ENCODE data around the gene GRPEL1. TPM values are rescaled to one million over a fixed set of nuclear protein-coding genes. Genes with fewer than 3 reads are reported as not detected.

Gene GRPEL1
- total and polyA plus RNA-seq, 9 of the 15 experiments (the other 6 are each of a cell fraction or from before 2014, with no cell fraction given) = 43.4 to 192 (median 86.6) TPM

DNA sequence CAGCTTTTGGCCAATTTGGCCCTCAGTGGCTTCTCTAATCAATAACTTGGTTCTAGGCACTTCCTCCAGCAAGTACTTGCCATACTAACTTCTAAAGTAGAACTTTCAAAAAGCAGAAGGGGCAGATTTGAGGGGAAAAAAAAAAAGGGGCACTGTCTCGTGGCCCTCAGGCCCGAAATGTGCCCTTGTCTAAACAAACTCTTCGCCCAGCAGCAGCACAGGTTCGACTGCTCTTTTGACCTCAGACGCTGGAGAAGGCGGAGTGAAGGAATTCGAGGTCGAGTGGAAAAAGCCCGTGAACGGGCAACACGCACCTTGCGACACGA is 775 bp downstream of the GRPEL1 start:
- Histone ChIP-seq H2AFZ (ENCODE audit: low read depth, low read length) (peak overlapping the region; percentile 44; the same call in 1 of the 2 replicates), H3K4me3 (peak overlapping the region; percentile 58), H4K20me1 (replicated peaks; ENCODE audit: control insufficient read depth, insufficient read depth, low read length) (no peaks in the 10 kb centered on the region; the same call in 1 of the 2 replicates), H3K36me3 (ENCODE audit: control insufficient read depth, insufficient read depth, low read length) (peaks cover 42% of the 10 kb centered on the region), H3K9me1 (ENCODE audit: control insufficient read depth, insufficient read depth, low read length) (no peaks in the 10 kb centered on the region), H3K27me3 (ENCODE audit: control insufficient read depth in 2 of 2, insufficient read depth in 2 of 2, low read length in 2 of 2) (no peaks in the 10 kb centered on the region), H3K79me2 (ENCODE audit: control insufficient read depth, insufficient read depth, low read length) (peaks cover 50% of the 10 kb centered on the region), H3K4me1 (replicated peaks in 1 of 2; ENCODE audit: control insufficient read depth in 2 of 2, insufficient read depth in 2 of 2, low read length in 2 of 2) (peaks cover 15 to 40% of the 10 kb centered on the region in 2 experiments; a peak in 4 of 5 replicates), H3K9me3 (replicated peaks; ENCODE audit: control insufficient read depth, insufficient read depth, low read depth, low read length) (no peaks in the 10 kb centered on the region), H3K9ac (ENCODE audit: insufficient read depth in 1 of 2, low read depth in 2 of 2, low read length in 2 of 2) (peak overlapping the region; percentile 85 to 100), H3K27ac (ENCODE audit: extremely low read depth, low read depth, low read length) (peak overlapping the region; percentile 59), H3K4me2 (ENCODE audit: insufficient read depth, low read length) (peak overlapping the region; percentile 73)
- no TSS peak for BruUV-seq (replicated peaks)
- 1% methylated on average over 10 of the region's 13 CpGs for WGBS (ENCODE audit: insufficient coverage, low coverage, missing lambda C conversion rate)
- in situ Hi-C loops (cut with MboI) = no loop called here
- ATAC-seq = no peak
- ChIA-PET POLR2A (interaction anchor here (0.5 to 3.8 kb wide), 14 partner anchors 11 to 336 kb away, joined by 3 to 24 read pairs (median 5); partner anchors contain the start of gene TADA2B), CTCF (ENCODE audit: low intra/inter-chr PET ratio) (no interaction called here)
- DNase-seq (ENCODE audit: extremely low read depth in 1 of 4, low spot score in 3 of 4) = no peak
- FAIRE-seq = no peak
- intact Hi-C loops (cut with micrococcal nuclease) = loop anchor here (5.0 kb wide), 1 partner anchor 175 kb away; no protein-coding TSS in a partner anchor
- TF ChIP-seq, protein P1, sequence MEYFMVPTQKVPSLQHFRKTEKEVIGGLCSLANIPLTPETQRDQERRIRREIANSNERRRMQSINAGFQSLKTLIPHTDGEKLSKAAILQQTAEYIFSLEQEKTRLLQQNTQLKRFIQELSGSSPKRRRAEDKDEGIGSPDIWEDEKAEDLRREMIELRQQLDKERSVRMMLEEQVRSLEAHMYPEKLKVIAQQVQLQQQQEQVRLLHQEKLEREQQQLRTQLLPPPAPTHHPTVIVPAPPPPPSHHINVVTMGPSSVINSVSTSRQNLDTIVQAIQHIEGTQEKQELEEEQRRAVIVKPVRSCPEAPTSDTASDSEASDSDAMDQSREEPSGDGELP (CRISPR knock-in tag; IDR thresholded peaks at IDR 0.05; ENCODE audit: borderline replicate concordance) = no peak
- TF ChIP-seq ZNF717 (CRISPR knock-in tag; IDR thresholded peaks at IDR 0.05) (no peak), KAT7 (CRISPR knock-in tag; IDR thresholded peaks at IDR 0.05; ENCODE audit: borderline replicate concordance) (no peak), NFATC3 (IDR thresholded peaks at IDR 0.05) (no peak), RFX7 (CRISPR knock-in tag; IDR thresholded peaks at IDR 0.05) (no peak), GATAD2B (IDR thresholded peaks at IDR 0.05; ENCODE audit: borderline replicate concordance) (no peak), PCBP1 (IDR thresholded peaks at IDR 0.05; ENCODE audit: low read depth, low read length, poor library complexity, severe bottlenecking) (no peak), ZNF12 (CRISPR knock-in tag; IDR thresholded peaks at IDR 0.05) (no peak)
- TF ChIP-seq, protein P2, sequence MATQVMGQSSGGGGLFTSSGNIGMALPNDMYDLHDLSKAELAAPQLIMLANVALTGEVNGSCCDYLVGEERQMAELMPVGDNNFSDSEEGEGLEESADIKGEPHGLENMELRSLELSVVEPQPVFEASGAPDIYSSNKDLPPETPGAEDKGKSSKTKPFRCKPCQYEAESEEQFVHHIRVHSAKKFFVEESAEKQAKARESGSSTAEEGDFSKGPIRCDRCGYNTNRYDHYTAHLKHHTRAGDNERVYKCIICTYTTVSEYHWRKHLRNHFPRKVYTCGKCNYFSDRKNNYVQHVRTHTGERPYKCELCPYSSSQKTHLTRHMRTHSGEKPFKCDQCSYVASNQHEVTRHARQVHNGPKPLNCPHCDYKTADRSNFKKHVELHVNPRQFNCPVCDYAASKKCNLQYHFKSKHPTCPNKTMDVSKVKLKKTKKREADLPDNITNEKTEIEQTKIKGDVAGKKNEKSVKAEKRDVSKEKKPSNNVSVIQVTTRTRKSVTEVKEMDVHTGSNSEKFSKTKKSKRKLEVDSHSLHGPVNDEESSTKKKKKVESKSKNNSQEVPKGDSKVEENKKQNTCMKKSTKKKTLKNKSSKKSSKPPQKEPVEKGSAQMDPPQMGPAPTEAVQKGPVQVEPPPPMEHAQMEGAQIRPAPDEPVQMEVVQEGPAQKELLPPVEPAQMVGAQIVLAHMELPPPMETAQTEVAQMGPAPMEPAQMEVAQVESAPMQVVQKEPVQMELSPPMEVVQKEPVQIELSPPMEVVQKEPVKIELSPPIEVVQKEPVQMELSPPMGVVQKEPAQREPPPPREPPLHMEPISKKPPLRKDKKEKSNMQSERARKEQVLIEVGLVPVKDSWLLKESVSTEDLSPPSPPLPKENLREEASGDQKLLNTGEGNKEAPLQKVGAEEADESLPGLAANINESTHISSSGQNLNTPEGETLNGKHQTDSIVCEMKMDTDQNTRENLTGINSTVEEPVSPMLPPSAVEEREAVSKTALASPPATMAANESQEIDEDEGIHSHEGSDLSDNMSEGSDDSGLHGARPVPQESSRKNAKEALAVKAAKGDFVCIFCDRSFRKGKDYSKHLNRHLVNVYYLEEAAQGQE (IDR thresholded peaks at IDR 0.05; ENCODE audit: borderline replicate concordance) = no peak
- TF ChIP-seq, protein P2 (CRISPR knock-in tag; IDR thresholded peaks at IDR 0.05; ENCODE audit: low read depth) = no peak
- TF ChIP-seq, protein P3, sequence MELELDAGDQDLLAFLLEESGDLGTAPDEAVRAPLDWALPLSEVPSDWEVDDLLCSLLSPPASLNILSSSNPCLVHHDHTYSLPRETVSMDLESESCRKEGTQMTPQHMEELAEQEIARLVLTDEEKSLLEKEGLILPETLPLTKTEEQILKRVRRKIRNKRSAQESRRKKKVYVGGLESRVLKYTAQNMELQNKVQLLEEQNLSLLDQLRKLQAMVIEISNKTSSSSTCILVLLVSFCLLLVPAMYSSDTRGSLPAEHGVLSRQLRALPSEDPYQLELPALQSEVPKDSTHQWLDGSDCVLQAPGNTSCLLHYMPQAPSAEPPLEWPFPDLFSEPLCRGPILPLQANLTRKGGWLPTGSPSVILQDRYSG (tag; conservative IDR thresholded peaks at IDR 0.05; ENCODE audit: low read depth) = no peak
- TF ChIP-seq, protein P4, sequence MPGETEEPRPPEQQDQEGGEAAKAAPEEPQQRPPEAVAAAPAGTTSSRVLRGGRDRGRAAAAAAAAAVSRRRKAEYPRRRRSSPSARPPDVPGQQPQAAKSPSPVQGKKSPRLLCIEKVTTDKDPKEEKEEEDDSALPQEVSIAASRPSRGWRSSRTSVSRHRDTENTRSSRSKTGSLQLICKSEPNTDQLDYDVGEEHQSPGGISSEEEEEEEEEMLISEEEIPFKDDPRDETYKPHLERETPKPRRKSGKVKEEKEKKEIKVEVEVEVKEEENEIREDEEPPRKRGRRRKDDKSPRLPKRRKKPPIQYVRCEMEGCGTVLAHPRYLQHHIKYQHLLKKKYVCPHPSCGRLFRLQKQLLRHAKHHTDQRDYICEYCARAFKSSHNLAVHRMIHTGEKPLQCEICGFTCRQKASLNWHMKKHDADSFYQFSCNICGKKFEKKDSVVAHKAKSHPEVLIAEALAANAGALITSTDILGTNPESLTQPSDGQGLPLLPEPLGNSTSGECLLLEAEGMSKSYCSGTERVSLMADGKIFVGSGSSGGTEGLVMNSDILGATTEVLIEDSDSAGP (CRISPR knock-in tag; IDR thresholded peaks at IDR 0.05) = no peak

Measured in K562 (cell line).